ENCODE results near the gene PACRG.

PACRG gene

DNA sequence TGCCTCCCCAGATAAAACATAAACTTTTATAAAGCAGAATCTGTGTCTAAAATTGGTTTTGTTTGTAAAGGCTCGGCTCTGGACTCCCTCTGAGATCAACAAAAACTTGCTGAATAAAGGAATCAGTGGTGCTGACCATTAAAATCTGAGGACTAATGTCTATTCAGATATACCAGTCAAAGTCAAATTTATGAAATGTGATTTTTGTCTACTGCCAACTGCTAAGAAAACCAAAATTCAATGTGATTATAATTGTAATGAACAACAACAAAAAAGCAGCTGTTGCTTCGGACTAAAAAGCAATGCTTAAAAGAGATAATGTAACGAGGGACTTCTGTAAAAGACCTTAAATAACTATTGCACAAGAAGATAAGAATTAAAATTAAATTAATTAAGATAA lies 26.8 kb upstream of the PACRG start:
- no peak for DNase-seq (ENCODE audit: insufficient read length, low spot score)
- no peak for TF ChIP-seq POLR2A (IDR thresholded peaks at IDR 0.05; ENCODE audit: low read depth, low read length)
- FAIRE-seq: no peak

DNA sequence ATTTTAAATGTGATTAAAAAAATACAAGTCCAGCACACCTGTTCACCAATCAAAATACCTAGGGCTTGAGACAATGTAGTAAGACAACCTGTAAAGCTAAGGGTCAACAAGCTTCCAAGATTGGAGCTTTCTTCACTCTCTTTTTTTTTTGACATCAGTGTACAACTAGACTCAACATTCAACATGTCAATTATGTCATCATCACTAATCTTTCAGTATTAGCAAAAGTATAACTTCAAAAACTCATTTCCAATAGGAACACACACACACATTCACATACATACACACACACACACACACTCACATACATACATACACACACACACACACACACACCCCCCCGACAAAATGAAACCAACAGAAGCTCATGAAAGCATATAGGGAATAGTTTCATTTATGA lies 26.2 kb upstream of the PACRG start:
- no peak for DNase-seq (ENCODE audit: insufficient read length, low spot score)
- TF ChIP-seq POLR2A (IDR thresholded peaks at IDR 0.05; ENCODE audit: low read depth, low read length): no peak
- FAIRE-seq: no peak

GRCh38 chr6:162702446-162702845 lies 25.3 kb upstream of the PACRG start:
- no peak for TF ChIP-seq POLR2A (IDR thresholded peaks at IDR 0.05; ENCODE audit: low read depth, low read length)
- DNase-seq (ENCODE audit: insufficient read length, low spot score) (no peak), FAIRE-seq (no peak)

DNA sequence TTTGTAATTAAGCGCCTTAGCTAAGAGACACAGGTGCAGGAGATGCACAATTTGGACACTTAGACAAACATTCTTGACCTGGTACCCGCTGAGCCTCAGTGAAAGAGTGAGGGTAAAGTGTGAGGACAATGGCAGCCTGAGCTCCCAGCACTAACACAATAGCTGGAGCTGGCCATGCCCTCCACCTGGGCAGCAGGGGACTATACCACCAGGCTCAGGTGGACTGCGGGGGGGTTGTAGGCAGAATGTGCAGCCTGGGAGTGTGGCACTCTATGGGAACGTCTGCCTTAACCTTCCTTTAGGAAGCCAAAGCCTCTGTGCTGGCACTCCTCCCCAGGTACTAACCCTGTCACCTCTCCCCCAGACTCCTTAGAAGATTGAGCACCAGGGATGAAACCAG lies 23.8 kb upstream of the PACRG start:
- DNase-seq (ENCODE audit: insufficient read length, low spot score) (no peak), FAIRE-seq (no peak)
- TF ChIP-seq POLR2A (IDR thresholded peaks at IDR 0.05; ENCODE audit: low read depth, low read length): no peak

DNA sequence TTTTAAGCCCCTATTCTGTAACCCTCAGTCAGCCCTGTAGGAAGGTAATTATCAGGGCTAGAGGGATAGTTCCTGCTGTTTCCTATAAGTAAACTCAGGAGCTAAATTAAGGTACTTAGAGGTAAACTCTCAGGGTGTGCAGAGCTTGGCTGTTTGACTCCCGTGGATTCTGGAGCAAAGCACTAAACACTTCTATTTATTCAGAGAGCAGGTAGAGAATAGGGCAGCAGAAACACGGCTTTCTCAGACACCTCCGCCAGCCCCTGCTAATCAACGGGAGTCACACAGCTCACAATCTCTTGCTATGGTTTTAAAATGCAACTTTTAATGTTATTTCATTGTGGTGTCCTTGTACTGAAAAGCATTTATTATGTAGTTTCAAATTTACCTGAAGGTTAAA lies 22.0 kb upstream of the PACRG start:
- FAIRE-seq (no peak), DNase-seq (ENCODE audit: insufficient read length, low spot score) (no peak)
- no peak for TF ChIP-seq POLR2A (IDR thresholded peaks at IDR 0.05; ENCODE audit: low read depth, low read length)

DNA sequence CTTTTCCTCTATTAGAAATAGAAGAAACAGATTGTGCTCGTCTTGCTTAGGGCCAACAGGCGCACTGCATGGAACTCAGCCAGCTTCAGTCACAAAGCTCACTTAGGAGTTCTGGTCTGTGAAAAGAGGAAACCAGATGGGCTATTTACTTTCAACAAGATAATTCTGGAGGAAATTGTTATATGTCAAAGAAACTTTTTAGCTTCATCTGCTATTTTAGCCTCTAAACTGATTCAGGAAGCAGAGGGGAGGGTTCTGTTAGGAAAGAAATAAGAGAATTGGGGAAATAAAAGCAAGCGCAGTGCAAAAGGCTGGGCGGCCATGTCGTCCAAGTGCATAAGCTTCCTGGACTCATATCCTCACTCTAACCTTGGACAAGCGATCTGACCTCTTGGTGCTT lies 21.5 kb upstream of the PACRG start:
- no peak for TF ChIP-seq POLR2A (IDR thresholded peaks at IDR 0.05; ENCODE audit: low read depth, low read length)

GRCh38 chr6:162708971-162709370 lies 18.8 kb upstream of the PACRG start:
- TF ChIP-seq POLR2A (IDR thresholded peaks at IDR 0.05; ENCODE audit: low read depth, low read length): no peak
- FAIRE-seq (no peak), DNase-seq (ENCODE audit: insufficient read length, low spot score) (no peak)

More for the DNA sequence above, 21.5 kb upstream of the PACRG start:
- FAIRE-seq: no peak
- no peak for DNase-seq (ENCODE audit: insufficient read length, low spot score)

- no peak for TF ChIP-seq POLR2A (IDR thresholded peaks at IDR 0.05; ENCODE audit: low read depth, low read length)
Observed at GRCh38 chr6:162709431-162709830, 18.3 kb upstream of the PACRG start.

GRCh38 chr6:162710419-162710818 lies 17.4 kb upstream of the PACRG start:
- no peak for TF ChIP-seq POLR2A (IDR thresholded peaks at IDR 0.05; ENCODE audit: low read depth, low read length)
- DNase-seq (ENCODE audit: insufficient read length, low spot score) (no peak), FAIRE-seq (no peak)

More at GRCh38 chr6:162709431-162709830, 18.3 kb upstream of the PACRG start:
- no peak for FAIRE-seq
- no peak for DNase-seq (ENCODE audit: insufficient read length, low spot score)

GRCh38 chr6:162710936-162711335 lies 16.8 kb upstream of the PACRG start:
- no peak for TF ChIP-seq POLR2A (IDR thresholded peaks at IDR 0.05; ENCODE audit: low read depth, low read length)
- DNase-seq (ENCODE audit: insufficient read length, low spot score) (no peak), FAIRE-seq (no peak)

DNA sequence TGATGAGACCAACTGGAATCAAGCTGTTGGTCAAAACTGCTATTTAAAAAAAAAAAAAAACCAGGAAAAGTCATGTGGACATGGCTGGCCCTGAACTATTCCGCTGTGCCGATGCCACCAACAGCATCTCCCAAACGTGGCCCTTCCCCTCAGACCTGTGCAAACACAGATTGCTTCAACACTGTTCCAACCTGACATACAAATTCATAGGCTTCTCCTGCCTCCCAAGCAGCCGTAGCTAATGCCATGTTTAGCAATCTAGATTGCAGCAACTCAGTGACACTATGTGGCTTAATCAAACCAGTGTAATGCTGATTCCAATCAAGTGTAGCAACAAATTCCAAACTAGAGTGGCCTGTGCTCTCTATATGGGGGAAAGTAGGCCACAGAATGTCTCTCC lies 16.4 kb upstream of the PACRG start:
- no peak for TF ChIP-seq POLR2A (IDR thresholded peaks at IDR 0.05; ENCODE audit: low read depth, low read length)
- no peak for FAIRE-seq
- no peak for DNase-seq (ENCODE audit: insufficient read length, low spot score)

DNA sequence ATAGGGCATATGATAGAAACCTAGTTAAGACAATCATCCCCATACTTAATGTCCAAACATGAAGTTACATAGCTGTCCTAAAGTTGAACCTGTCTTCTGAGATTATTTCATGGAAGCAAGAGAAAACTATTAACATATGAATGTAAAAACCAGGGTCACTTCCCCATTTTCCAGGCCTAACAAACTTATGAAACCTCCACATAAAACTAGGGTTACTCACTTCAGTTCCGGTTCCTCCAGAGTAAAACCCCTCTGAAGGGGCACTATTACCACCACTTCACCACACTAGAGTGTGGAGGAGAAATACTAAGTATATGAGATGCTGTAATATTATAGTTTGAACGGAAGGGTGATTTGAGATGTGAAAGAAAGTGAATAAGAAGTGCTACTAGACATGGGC lies 15.1 kb upstream of the PACRG start:
- FAIRE-seq (no peak), DNase-seq (ENCODE audit: insufficient read length, low spot score) (no peak)
- no peak for TF ChIP-seq POLR2A (IDR thresholded peaks at IDR 0.05; ENCODE audit: low read depth, low read length)

DNA sequence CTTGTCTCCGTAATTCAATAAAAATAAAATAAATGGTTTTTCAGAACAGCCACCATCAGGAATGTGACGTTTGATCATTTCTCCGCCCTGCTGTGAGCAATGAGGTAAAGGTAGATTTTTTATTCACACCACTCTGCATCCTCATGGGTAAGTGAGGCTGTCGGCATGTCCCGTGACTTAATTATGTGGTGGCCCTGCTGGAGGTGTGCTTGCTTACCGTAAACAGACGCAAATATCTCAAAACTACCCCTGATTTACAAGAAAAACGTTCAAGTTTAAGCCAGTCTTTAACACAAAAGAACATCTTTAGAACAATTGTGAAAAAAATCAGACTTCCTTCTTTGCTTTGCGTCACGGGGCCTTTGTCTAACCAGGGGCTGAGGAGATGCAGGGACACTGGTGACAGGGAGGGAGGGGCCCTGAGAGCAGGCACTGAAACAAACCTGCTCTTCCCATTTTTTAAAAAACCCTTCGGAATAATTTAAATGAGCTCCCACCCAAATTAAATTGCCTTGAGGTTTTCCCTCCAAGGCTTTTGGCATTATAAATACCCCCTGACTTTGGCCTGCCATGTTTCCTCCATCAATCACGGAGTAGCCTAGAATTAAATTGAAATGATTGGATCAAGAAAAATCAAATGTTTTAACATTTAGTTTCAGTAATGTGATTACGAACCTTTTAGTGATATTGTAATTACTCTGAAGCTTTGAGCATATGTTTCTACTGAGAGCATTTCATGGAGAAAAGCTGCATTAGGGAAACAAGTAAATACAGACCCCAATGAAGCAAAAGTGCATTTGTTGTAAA lies 13.6 kb upstream of the PACRG start:
- FAIRE-seq (no peak), DNase-seq (ENCODE audit: insufficient read length, low spot score) (no peak)
- no peak for TF ChIP-seq POLR2A (IDR thresholded peaks at IDR 0.05; ENCODE audit: low read depth, low read length)

GRCh38 chr6:162715601-162716000 lies 12.2 kb upstream of the PACRG start:
- FAIRE-seq: no peak
- no peak for DNase-seq (ENCODE audit: insufficient read length, low spot score)
- no peak for TF ChIP-seq POLR2A (IDR thresholded peaks at IDR 0.05; ENCODE audit: low read depth, low read length)

- no peak for TF ChIP-seq POLR2A (IDR thresholded peaks at IDR 0.05; ENCODE audit: low read depth, low read length)
- no peak for DNase-seq (ENCODE audit: insufficient read length, low spot score)
- no peak for FAIRE-seq
Observed at GRCh38 chr6:162719528-162719927, 8.2 kb upstream of the PACRG start.

DNA sequence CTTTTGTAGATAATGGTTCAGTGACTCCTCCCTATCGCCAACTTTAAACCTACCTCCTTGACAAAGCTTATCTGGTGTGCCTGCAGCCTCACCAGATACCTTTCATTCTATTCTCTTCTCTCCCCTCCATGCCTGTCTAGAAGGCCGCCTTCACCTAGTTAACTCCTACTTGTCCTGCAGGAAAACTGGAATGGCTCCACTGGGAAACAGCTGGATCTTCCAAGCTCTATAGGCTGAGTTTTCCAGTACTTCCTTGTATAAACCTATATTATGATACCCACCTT lies 6.4 kb upstream of the PACRG start:
- FAIRE-seq (no peak), DNase-seq (ENCODE audit: insufficient read length, low spot score) (no peak)
- no peak for TF ChIP-seq POLR2A (IDR thresholded peaks at IDR 0.05; ENCODE audit: low read depth, low read length)

Data from H54 (cell line).